Right lobe of liver (tissue), 6 donors: ENCODE results near the gene MAEA. TPM values are rescaled to one million over a fixed set of nuclear protein-coding genes. Genes with fewer than 3 reads are reported as not detected.
A peak's percentile ranks its signal among the peaks of the same experiment; 100 is the strongest.

Source experiments
- ATAC-seq, 4 donors: fragments of 200-7000 bp; cut with Tn5 transposase; one replicate each; pipeline ENCODE4 v1.9.1; 2020; ENCODE audit warnings: mild to moderate bottlenecking in 4 of 4, moderate library complexity in 4 of 4
- DNase-seq, 3 donors: peaks; one replicate each; pipeline ENCODE4 v3.0.0-alpha.2; 2020
- H3K27ac ChIP-seq, 3 donors: fragments of 200-600 bp; one replicate each; pipeline ENCODE4 v1.8.0; 2022
- H3K27me3 ChIP-seq, 2 donors: fragments of 200-600 bp; one replicate each; pipeline ENCODE4 v1.8.0; 2022
- H3K36me3 ChIP-seq, 4 donors: fragments of 200-600 bp; sonication (generic) in 1 of 4; one replicate each; pipeline versions ENCODE4 v1.5.1 to v1.8.0; 2017 to 2022; ENCODE audit warnings: control low read depth in 1 of 4
- H3K4me1 ChIP-seq, 4 donors: fragments of 200-600 bp; sonication (generic) in 1 of 4; one replicate each; pipeline versions ENCODE4 v1.5.1 to v1.8.0; 2017 to 2022; ENCODE audit warnings: control low read depth in 1 of 4
- H3K4me3 ChIP-seq, 3 donors: fragments of 200-600 bp; one replicate each; pipeline ENCODE4 v1.8.0; 2022
- H3K9me3 ChIP-seq, 4 donors: fragments of 200-600 bp; sonication (generic) in 1 of 4; one replicate each; pipeline versions ENCODE4 v1.5.1 to v1.8.0; 2017 to 2022; ENCODE audit warnings: control low read depth in 1 of 4
- POLR2A ChIP-seq: fragments of 450-650 bp; IDR thresholded peaks from one replicate; pipeline ENCODE4 v1.6.1; 2017; ENCODE audit warnings: antibody characterized with exemption, mild to moderate bottlenecking
- WGBS: methylation state at CpG from one replicate; pipeline ENCODE4 v1.1.6; 2018; ENCODE audit warnings: low coverage, low lambda C conversion rate; ENCODE audit not compliant: insufficient coverage; ENCODE audit errors: missing lambda C conversion rate; 5-methylcytosine and 5-hydroxymethylcytosine counted together
- intact Hi-C, 2 donors: fragments of 100-400 bp; cut with DNase I; formaldehyde crosslinking; loops; one replicate each; pipeline versions ENCODE4 v1.11.2 to v1.14.1; 2022
- total RNA-seq, 6 experiments: library from RNA; depleted of rRNA in 2 of 6; stranded (reverse); fragments of >200 nt in 2 of 6; fragmentation: NEBNext Ultra II Directional in 3 of 6; extraction: Animal tissue kit (Norgen Biotek cat#: 25700) in 3 of 6; gene quantifications; one replicate each; pipeline versions ENCODE4 v1.1.0 to v1.2.4, GENCODE V29; 2016 to 2023
- TF ChIP-seq, protein P1 (sequence below), 4 donors: fragments of 200-600 bp in 3 of 4; fragments of 450-650 bp in 1 of 4; IDR thresholded peaks; one replicate each; pipeline versions ENCODE4 v1.5.1 to v1.8.0; 2016 to 2022; ENCODE audit warnings: antibody characterized with exemption in 4 of 4, mild to moderate bottlenecking in 2 of 4
- donor health status: DM: no; HTN: yes; CAD: no.
- donor health status: DM: no; HTN: no; CAD: no.
- donor health status: DM: no; HTN: no; CAD: no.
- donor health status: DM: no; HTN: yes; CAD: no.
- donor health status: DM: no; HTN: yes; CAD: no.

MAEA gene
- total RNA-seq, 6 experiments from 2014 or later = 24.3 to 42.0 (median 27.9) TPM

- 87% methylated on average over 6 of the region's 18 CpGs for WGBS
- Histone ChIP-seq H3K36me3 (peaks cover 0 to 24% (median 3%) of the 10 kb centered on the region in 4 donors), H3K27me3 (no peaks in the 10 kb centered on the region), H3K9me3 (no peaks in the 10 kb centered on the region), H3K27ac (no peak overlapping the region), H3K4me3 (no peak overlapping the region), H3K4me1 (no peaks in the 10 kb centered on the region)
- no peak for ATAC-seq
- DNase-seq = no peak
- intact Hi-C loops = loop anchor here (5.0 to 10.0 kb wide), 3 partner anchors 160 to 272 kb away; no protein-coding TSS in a partner anchor
- no peak for TF ChIP-seq POLR2A
- TF ChIP-seq, protein P1, sequence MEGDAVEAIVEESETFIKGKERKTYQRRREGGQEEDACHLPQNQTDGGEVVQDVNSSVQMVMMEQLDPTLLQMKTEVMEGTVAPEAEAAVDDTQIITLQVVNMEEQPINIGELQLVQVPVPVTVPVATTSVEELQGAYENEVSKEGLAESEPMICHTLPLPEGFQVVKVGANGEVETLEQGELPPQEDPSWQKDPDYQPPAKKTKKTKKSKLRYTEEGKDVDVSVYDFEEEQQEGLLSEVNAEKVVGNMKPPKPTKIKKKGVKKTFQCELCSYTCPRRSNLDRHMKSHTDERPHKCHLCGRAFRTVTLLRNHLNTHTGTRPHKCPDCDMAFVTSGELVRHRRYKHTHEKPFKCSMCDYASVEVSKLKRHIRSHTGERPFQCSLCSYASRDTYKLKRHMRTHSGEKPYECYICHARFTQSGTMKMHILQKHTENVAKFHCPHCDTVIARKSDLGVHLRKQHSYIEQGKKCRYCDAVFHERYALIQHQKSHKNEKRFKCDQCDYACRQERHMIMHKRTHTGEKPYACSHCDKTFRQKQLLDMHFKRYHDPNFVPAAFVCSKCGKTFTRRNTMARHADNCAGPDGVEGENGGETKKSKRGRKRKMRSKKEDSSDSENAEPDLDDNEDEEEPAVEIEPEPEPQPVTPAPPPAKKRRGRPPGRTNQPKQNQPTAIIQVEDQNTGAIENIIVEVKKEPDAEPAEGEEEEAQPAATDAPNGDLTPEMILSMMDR (IDR thresholded peaks at IDR 0.05) = no peak
Observed at GRCh38 chr4:1354983-1355275, 65.2 kb downstream of the MAEA start.

- H3K27me3 ChIP-seq = no peaks in the 10 kb centered on the region
- intact Hi-C loops = loop anchor here (10.0 kb wide), 2 partner anchors 159 to 221 kb away; no protein-coding TSS in a partner anchor
- no peak for DNase-seq
- peaks cover 0 to 24% (median 3%) of the 10 kb centered on the region in 4 donors for H3K36me3 ChIP-seq
- H3K27ac ChIP-seq = no peak overlapping the region
- WGBS = no CpG with 5 or more reads among the region's 14 CpGs
- H3K9me3 ChIP-seq = no peaks in the 10 kb centered on the region
- no peak for TF ChIP-seq POLR2A
- TF ChIP-seq, protein P1 (IDR thresholded peaks at IDR 0.05) = no peak
- no peaks in the 10 kb centered on the region for H3K4me1 ChIP-seq
- no peak overlapping the region for H3K4me3 ChIP-seq
- no peak for ATAC-seq
Observed at GRCh38 chr4:1355378-1355777, 65.7 kb downstream of the MAEA start.

DNA sequence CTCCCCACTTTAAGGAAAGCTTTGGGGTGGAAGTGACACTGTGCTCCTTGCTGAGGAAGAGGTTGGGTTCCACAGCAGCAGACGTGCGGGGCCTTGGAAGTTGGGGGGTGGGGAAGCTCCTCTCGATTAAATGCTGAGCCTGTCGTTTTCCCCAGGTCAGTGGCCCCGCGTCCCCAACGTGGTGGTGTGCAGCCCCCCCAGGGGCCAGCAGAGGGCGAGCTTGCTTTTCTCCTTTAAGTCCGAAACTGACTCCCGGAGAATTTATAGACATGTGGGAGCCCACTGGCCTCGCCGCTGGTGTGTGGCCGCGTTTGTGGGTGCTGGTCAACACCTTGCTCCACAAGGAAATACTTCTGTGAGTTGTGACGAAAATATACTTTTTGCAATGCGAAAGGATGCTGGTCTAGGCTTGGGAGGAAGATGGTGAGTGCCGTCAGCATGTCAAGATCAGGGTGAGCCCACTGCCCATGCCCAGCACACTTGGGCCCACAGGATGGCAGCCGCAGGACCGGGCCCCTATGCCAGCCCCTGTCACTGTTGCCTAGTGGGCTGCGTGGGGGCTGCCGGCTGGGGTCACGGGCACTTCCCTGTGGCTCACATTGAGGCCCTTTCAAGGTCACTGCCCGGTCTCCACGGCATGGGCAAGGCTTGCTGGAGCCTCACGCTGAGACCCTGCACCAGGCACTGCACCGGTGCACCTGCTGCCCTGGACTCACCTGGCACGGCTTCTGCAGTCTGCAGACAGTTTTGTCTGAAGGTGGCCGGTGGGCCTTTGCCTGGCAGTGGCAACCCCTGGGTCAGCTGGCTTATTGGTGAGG is 66.7 kb downstream of the MAEA start:
- TF ChIP-seq, protein P1 (IDR thresholded peaks at IDR 0.05) = peak; percentile 57 to 75 (median 68)
- TF ChIP-seq POLR2A = no peak
- intact Hi-C loops = loop anchor here (10.0 kb wide), 2 partner anchors 158 to 222 kb away; no protein-coding TSS in a partner anchor
- Histone ChIP-seq H3K4me1 (no peaks in the 10 kb centered on the region), H3K4me3 (no peak overlapping the region), H3K27me3 (no peaks in the 10 kb centered on the region), H3K27ac (no peak overlapping the region), H3K9me3 (no peaks in the 10 kb centered on the region), H3K36me3 (peaks cover 0 to 24% (median 3%) of the 10 kb centered on the region in 4 donors)
- ATAC-seq = peak; percentile 23 to 50 (median 37)
- peak in 1 of 3 donors; percentile 47 for DNase-seq
- WGBS = 42% methylated on average over 11 of the region's 28 CpGs

- Histone ChIP-seq H3K27ac (no peak overlapping the region), H3K27me3 (no peaks in the 10 kb centered on the region), H3K4me1 (no peaks in the 10 kb centered on the region), H3K36me3 (peaks cover 0 to 23% (median 3%) of the 10 kb centered on the region in 4 donors), H3K9me3 (no peaks in the 10 kb centered on the region), H3K4me3 (no peak overlapping the region)
- ATAC-seq = no peak
- DNase-seq = no peak
- TF ChIP-seq, protein P1 (IDR thresholded peaks at IDR 0.05) = no peak
- no peak for TF ChIP-seq POLR2A
- intact Hi-C loops = loop anchor here (10.0 kb wide), 2 partner anchors 157 to 223 kb away; no protein-coding TSS in a partner anchor
- no CpG with 5 or more reads among the region's 27 CpGs for WGBS
Observed at GRCh38 chr4:1357356-1358248, 67.9 kb downstream of the MAEA start.
